Mononuclear cell (primary cell): ENCODE results near the gene ACVR1B. TPM values are rescaled to one million over a fixed set of nuclear protein-coding genes. Genes with fewer than 3 reads are reported as not detected.
A peak's percentile ranks its signal among the peaks of the same experiment; 100 is the strongest.

Source experiments
- H3K27me3 ChIP-seq: 2 replicates; pipeline ENCODE4 v1.6.0; 2011; ENCODE audit warnings: low read length, control low read depth; ENCODE audit not compliant: insufficient read depth
- H3K4me1 ChIP-seq: 2 replicates; pipeline ENCODE4 v1.5.1; 2011; ENCODE audit warnings: mild to moderate bottlenecking, low read length, control low read depth; ENCODE audit not compliant: insufficient read depth
- H3K4me3 ChIP-seq: 2 replicates; pipeline ENCODE4 v1.5.1; 2011; ENCODE audit warnings: mild to moderate bottlenecking, low read length, moderate library complexity
- H3K9me3 ChIP-seq: 2 replicates; pipeline ENCODE4 v1.5.1; 2011; ENCODE audit warnings: low read depth, mild to moderate bottlenecking, control low read depth, low read length
- total RNA-seq: library from RNA; depleted of rRNA; stranded (reverse); fragments of >200 nt; gene quantifications from one replicate; pipeline ENCODE4 v1.2.3, GENCODE V29; 2012

The ACVR1B gene
- total RNA-seq, 1 donor: 11.4 TPM

- no peak overlapping the region for H3K4me3 ChIP-seq
- peaks cover 16% of the 10 kb centered on the region for H3K4me1 ChIP-seq
- peaks cover 6% of the 10 kb centered on the region for H3K27me3 ChIP-seq
- H3K9me3 ChIP-seq: peaks cover 12% of the 10 kb centered on the region
Observed at GRCh38 chr12:51948066-51948465, 3.4 kb upstream of the ACVR1B start.

- Histone ChIP-seq H3K27me3 (peaks cover 6% of the 10 kb centered on the region), H3K4me3 (no peak overlapping the region), H3K4me1 (peaks cover 31% of the 10 kb centered on the region), H3K9me3 (peaks cover 8% of the 10 kb centered on the region)
Observed at GRCh38 chr12:51949342-51950030, 2.0 kb upstream of the ACVR1B start.

DNA sequence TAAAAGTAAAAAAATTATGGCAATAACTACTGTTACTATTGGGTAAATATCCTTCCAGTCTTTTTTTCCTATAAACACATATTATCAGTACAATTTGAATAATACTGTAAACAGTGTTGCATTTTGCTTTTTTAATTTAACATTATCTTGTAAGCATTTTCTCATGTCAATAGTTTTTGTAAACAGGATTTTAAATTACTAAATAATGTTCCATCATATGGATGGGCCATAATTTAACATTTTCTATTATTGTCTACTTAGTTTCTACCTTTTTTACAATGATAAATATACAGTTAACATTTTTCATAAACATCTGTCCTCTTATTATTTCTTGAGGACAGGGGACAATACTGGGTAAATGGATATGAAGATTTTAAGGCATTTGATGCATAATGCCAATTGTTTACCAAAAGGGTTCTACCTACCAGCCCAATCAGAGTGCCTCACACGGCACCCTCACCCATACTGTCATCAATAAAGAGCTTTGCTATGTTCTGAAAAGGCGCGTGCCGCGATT is 759 bp upstream of the ACVR1B start:
- Histone ChIP-seq H3K9me3 (no peaks in the 10 kb centered on the region), H3K4me1 (peaks cover 43% of the 10 kb centered on the region), H3K4me3 (peak overlapping the region; percentile 55), H3K27me3 (peaks cover 6% of the 10 kb centered on the region)

- Histone ChIP-seq H3K4me1 (peaks cover 46% of the 10 kb centered on the region), H3K27me3 (peaks cover 6% of the 10 kb centered on the region), H3K9me3 (no peaks in the 10 kb centered on the region), H3K4me3 (peak overlapping the region; percentile 79)
Observed at GRCh38 chr12:51951843-51952722, 584 bp downstream of the ACVR1B start.

DNA sequence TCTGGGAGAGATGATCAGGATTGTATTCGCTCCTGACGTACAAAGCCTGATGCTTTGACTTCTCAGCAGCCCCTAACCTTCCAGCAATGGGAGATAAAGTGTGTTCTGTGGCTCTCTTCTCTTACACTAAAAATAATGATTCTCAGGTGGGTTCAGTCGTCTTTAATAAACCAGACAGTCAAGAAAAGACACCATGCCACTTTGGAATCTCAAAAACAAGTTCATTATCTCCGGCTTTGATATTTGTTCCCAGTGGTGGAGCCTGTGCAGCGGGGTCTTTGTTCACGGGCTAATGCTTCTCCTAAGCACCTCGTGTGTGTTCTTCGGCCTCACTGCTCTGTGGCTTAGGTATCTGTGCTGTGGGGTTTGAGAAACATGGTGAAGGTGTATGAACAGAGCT is 1.6 kb downstream of the ACVR1B start:
- peaks cover 46% of the 10 kb centered on the region for H3K4me1 ChIP-seq
- peaks cover 6% of the 10 kb centered on the region for H3K27me3 ChIP-seq
- no peaks in the 10 kb centered on the region for H3K9me3 ChIP-seq
- no peak overlapping the region for H3K4me3 ChIP-seq

DNA sequence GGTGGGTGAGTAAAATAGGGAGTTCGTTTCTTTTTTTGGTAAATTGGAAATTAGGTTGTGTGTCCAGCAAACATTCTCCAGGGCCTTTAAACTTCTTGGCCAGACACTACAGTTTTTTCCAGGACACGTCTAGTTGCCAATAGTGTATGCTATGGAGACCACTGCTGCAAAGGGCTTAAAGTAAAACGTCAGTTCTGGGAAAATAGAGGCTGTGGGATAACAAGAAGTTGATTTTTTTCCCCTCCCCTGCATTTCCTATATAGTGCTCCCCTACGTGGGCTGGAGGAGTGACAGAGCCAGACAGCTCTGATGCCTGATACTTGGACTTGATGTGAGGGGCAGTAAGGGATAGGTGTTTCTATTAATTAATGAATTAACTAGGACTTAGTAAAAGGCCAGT is 2.4 kb downstream of the ACVR1B start:
- no peaks in the 10 kb centered on the region for H3K9me3 ChIP-seq
- H3K4me1 ChIP-seq: peaks cover 50% of the 10 kb centered on the region
- no peak overlapping the region for H3K4me3 ChIP-seq
- peaks cover 6% of the 10 kb centered on the region for H3K27me3 ChIP-seq

GRCh38 chr12:51954561-51955361 is 3.3 kb downstream of the ACVR1B start:
- H3K4me1 ChIP-seq: peaks cover 56% of the 10 kb centered on the region
- H3K9me3 ChIP-seq: no peaks in the 10 kb centered on the region
- no peak overlapping the region for H3K4me3 ChIP-seq
- peaks cover 3% of the 10 kb centered on the region for H3K27me3 ChIP-seq

DNA sequence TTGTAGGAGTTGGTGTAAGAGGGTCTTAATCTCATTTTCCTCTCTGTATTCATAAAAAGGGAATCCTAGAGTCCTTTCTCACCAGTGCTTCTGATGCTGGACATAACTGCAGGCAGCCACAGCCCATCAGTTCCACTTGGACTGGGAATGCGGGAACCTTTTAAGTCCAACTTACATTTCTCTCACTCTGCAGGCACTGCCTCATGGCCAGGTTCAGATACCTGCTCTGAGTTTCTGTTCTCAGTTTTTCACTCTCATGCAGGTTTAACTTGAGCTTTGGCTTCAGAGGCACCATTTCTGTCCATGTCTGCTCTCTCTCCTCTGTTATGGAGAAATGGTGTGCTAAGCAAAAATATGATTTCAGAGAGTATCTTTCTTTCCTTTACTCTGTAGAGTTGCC is 4.2 kb downstream of the ACVR1B start:
- peaks cover 56% of the 10 kb centered on the region for H3K4me1 ChIP-seq

GRCh38 chr12:51958542-51958941 is 7.0 kb downstream of the ACVR1B start:
- Histone ChIP-seq H3K9me3 (no peaks in the 10 kb centered on the region), H3K27me3 (no peaks in the 10 kb centered on the region), H3K4me1 (peaks cover 38% of the 10 kb centered on the region), H3K4me3 (no peak overlapping the region)

More for the DNA sequence above, 4.2 kb downstream of the ACVR1B start:
- H3K9me3 ChIP-seq: no peaks in the 10 kb centered on the region
- H3K4me3 ChIP-seq: no peak overlapping the region
- H3K27me3 ChIP-seq: no peaks in the 10 kb centered on the region

- Histone ChIP-seq H3K4me3 (no peak overlapping the region), H3K9me3 (no peaks in the 10 kb centered on the region), H3K27me3 (no peaks in the 10 kb centered on the region), H3K4me1 (peaks cover 31% of the 10 kb centered on the region)
Observed at GRCh38 chr12:51959211-51959610, 7.7 kb downstream of the ACVR1B start.

GRCh38 chr12:51959921-51960320 is 8.4 kb downstream of the ACVR1B start:
- Histone ChIP-seq H3K4me3 (no peak overlapping the region), H3K27me3 (no peaks in the 10 kb centered on the region), H3K4me1 (peaks cover 24% of the 10 kb centered on the region), H3K9me3 (no peaks in the 10 kb centered on the region)

DNA sequence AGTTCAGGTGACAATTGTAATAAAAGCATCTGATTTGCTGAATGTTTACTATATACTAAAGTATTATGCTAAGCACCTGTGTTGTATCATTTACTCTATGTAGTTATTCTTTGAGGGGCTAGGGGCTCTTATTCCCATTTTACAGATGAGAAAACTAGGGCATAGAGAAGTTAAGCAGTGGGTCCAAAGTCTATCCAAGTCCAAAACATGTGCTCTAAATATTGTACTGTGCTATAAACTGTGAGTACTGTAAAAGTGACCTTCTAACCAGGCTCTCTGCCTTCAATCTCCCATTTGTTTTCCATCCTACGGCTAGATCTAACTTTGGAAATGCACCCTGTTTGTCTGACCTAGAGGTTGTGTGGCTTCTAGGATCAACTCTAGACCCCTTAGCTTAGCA is 9.0 kb downstream of the ACVR1B start:
- peaks cover 19% of the 10 kb centered on the region for H3K4me1 ChIP-seq
- no peaks in the 10 kb centered on the region for H3K9me3 ChIP-seq
- H3K4me3 ChIP-seq: no peak overlapping the region
- no peaks in the 10 kb centered on the region for H3K27me3 ChIP-seq

DNA sequence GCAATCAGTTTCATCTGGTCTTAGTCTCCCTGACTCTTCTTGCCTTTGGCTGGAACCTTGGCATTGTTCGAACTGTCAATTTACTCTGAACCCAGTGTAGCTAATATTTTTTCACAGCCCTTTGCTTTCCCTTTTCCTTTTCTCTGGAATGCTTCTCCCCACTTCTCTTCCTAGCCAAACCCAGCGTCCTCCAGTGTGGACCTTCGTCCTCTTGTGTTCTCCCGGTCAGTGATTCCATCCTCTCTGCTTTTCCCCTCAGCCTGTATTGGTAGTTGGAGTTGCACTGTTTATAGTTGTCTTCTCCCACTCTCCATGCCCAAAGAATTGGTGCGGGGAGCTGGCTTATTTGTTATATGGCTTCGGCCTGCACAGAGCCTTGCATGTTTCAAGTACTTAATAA is 9.4 kb downstream of the ACVR1B start:
- Histone ChIP-seq H3K4me1 (peaks cover 15% of the 10 kb centered on the region), H3K27me3 (no peaks in the 10 kb centered on the region), H3K4me3 (no peak overlapping the region), H3K9me3 (no peaks in the 10 kb centered on the region)

- H3K4me3 ChIP-seq: no peak overlapping the region
- no peaks in the 10 kb centered on the region for H3K27me3 ChIP-seq
- peaks cover 13% of the 10 kb centered on the region for H3K4me1 ChIP-seq
- no peaks in the 10 kb centered on the region for H3K9me3 ChIP-seq
Observed at GRCh38 chr12:51961834-51962233, 10.3 kb downstream of the ACVR1B start.

DNA sequence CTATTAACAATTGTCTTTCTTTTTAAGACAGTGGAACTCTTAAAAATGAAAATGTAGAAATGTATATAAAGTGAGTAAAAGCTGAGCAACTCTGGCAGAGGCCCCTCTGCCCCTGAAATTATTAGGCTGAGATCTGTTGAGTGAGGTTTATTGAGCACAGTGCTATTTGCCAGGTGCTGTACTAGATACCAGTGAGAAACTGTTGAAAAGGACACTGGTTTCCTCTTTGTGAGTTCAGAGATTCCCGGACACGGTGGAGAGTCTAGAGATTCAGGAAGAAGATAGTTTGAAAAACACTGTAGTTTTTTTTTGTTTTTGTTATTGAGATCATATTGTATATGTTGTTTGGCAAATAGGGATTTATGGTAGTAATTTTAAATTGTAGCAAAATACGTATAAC is 11.2 kb downstream of the ACVR1B start:
- Histone ChIP-seq H3K4me3 (no peak overlapping the region), H3K4me1 (peaks cover 13% of the 10 kb centered on the region), H3K9me3 (no peaks in the 10 kb centered on the region), H3K27me3 (no peaks in the 10 kb centered on the region)
